C4-2B (cell line): ENCODE measurements around the gene UBTD1.

ENCODE experiments used
- H3K27ac ChIP-seq: fragments of 450-650 bp; 2 replicates; pipeline ENCODE4 v1.5.1; 2017
- ZFX ChIP-seq: fragments of 450-650 bp; IDR thresholded peaks from 2 replicates; pipeline ENCODE4 v1.6.1; 2017
- TF ChIP-seq, protein P1 (sequence below): fragments of 450-650 bp; conservative IDR thresholded peaks from 2 replicates; pipeline ENCODE4 v1.5.1; 2017; ENCODE audit warnings: mild to moderate bottlenecking

Gene UBTD1

DNA sequence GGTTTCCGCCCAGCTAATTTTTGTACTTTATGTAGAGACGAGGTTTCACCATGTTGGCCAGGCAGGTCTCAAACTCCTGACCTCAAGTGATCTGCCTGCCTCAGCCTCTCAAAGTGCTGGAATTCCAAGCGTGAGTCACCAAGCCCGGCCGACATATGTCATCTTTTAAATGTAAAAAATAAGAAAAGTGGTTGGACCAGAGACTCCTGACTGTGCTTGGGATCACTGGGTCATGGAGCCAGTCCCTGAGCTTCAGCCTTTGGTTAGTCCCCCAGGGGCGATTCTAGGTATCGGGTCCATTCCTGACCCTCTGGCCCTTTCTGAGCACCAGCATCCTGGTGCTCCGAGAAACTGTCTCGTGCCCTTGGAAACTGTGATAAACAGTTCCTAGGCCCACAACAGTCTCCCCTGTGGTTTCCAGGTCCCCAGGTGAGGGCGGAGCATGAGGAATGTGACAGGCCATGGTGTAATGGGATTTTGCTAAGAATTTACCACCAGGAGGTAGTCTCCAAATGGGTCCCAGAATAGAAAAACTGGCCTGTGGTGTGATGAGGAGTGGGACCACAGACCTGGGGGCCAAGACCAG is 32.8 kb downstream of the UBTD1 start:
- no peak overlapping the region for H3K27ac ChIP-seq
- no peak for TF ChIP-seq ZFX

DNA sequence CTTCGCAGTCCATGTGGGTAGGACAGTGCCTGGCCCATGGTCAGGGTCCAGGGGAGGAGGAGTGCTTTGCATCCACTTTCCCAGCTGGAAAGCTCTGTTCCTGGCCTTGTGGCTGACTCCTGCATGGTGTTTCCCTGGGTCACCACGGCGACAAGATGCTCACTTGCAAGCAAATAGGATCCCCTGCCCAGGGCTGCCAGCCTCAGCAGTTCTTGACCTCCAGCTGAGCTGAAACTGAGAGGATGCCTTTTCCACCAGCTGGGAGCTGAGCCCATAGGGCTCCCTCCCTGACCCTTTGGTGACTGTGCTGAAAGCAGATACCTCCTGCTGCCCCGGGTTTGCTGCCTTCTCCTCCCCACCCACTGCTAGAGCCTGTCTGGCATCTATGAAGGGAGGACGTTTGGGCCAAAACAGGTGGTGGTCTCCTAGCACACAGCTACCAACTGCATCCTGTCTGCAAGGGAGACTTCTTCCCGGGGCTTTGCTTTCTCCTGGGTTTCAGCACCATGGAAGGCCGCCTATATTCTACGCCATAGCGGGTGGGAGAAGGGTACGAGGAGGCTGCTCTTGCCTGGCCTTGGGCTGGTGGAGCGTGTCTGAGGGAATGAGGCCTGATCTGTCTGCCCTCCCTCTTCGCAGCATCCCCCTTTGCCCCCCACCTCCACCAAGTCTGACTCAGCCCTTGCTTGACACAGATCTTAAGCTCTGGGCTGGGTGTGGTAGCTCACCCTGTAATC is 34.4 kb downstream of the UBTD1 start:
- TF ChIP-seq, protein P1, sequence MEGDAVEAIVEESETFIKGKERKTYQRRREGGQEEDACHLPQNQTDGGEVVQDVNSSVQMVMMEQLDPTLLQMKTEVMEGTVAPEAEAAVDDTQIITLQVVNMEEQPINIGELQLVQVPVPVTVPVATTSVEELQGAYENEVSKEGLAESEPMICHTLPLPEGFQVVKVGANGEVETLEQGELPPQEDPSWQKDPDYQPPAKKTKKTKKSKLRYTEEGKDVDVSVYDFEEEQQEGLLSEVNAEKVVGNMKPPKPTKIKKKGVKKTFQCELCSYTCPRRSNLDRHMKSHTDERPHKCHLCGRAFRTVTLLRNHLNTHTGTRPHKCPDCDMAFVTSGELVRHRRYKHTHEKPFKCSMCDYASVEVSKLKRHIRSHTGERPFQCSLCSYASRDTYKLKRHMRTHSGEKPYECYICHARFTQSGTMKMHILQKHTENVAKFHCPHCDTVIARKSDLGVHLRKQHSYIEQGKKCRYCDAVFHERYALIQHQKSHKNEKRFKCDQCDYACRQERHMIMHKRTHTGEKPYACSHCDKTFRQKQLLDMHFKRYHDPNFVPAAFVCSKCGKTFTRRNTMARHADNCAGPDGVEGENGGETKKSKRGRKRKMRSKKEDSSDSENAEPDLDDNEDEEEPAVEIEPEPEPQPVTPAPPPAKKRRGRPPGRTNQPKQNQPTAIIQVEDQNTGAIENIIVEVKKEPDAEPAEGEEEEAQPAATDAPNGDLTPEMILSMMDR, result no peak
- TF ChIP-seq ZFX, result no peak
- no peak overlapping the region for H3K27ac ChIP-seq

DNA sequence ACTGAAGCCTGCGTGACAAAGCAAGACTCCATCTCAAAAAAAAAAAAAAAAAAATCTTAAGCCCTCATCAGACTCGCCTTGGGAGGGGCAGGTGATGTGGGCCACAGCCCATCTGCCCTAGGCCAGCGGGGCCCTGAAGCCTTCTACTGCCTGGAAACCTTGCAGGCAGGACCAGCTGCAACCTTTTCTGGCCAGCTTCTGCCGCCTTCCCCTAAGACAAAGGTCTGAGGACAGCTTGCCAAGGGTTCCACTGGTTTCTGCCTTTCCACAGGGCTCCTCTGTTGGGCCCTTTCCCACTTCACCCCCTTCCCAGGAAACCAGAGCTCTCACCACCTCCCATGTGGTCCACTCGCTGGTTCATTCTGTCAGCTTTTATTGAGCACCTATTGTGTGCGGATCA is 35.2 kb downstream of the UBTD1 start:
- no peak overlapping the region for H3K27ac ChIP-seq
- no peak for TF ChIP-seq ZFX
- TF ChIP-seq, protein P1, result no peak

DNA sequence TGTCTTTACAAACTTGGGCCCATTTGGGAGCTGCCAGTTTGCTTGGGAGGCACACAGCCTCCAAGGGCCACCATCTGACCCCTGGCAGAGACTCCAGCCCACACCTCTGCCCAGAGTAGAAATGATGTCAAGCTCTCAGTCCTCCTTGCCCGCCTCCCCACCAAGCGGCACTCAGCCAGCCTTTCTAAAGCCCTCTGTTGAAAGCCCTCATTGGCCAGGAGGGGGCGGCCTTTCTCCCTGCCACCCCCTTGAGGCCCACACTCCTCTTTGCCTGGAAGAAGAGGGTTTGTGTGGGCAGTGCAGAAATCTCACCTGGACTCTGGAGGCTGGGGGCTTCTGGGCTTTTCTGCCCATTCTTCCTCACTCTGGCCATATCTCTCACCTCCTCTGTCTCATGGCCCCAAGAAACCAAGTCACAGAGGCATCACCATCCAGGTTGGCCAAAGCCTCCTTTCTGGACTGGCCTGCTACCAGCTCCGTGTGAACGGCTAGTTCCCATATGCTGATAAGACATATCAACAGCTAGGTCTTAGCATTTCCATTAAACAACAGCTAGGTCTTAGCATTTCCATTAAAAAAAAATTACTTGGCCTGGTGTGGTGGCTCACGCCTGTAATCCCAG is 36.1 kb downstream of the UBTD1 start:
- TF ChIP-seq ZFX, result no peak
- TF ChIP-seq, protein P1, result peak; percentile 74
- no peak overlapping the region for H3K27ac ChIP-seq

DNA sequence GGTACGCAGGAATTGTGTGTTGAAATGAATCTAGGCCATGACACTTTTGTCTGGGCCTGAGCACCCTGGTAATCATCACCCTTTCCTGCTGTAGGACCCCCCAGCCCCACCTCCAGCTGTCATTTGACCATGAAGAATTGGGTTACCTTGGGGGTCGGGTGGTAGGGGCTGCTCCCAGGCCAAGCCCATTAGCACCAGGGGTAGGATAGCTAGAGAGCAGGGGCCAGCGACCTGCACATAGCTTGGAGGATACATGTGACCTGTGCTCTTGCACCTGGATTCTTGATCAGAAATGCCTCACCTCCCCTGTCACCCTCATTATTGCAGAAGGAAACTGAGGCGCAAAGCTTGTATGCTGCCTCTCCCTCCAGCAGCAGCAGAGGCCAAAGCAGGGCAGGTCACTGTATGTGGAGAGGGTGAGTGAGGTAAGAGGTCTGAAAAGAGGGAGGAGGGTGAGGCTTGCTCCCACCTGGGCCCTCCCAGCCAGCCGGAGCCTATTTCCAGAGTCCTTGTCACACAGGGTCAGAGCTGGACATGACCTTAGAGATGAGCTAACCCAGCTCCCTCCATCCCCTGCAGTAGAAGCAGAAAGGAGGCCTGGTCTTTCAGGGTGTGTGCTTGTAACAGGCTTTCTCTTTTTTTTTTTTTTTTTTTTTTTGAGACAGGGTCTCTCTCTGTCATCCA is 38.6 kb downstream of the UBTD1 start:
- TF ChIP-seq ZFX, result no peak
- TF ChIP-seq, protein P1, result no peak
- H3K27ac ChIP-seq, result no peak overlapping the region

DNA sequence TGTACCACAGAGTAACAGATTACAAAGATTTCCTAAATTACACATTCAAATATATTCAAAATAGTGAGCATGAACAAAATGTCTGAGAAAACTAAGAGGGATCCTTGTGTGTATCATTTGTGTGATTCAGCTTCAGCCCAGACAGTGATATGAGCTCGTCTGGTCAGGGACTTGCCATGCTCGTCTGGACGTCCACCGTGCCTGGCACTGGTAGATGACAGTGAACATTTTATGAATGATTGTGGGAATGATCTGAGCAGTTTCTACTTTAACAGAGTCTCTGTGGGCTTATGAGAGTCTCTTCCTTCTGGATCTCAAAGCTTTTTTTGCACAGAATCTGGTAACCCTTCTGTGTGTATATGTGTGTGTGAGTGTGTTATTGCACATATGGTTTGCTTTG is 39.7 kb downstream of the UBTD1 start:
- TF ChIP-seq, protein P1, result no peak
- TF ChIP-seq ZFX, result no peak
- no peak overlapping the region for H3K27ac ChIP-seq

DNA sequence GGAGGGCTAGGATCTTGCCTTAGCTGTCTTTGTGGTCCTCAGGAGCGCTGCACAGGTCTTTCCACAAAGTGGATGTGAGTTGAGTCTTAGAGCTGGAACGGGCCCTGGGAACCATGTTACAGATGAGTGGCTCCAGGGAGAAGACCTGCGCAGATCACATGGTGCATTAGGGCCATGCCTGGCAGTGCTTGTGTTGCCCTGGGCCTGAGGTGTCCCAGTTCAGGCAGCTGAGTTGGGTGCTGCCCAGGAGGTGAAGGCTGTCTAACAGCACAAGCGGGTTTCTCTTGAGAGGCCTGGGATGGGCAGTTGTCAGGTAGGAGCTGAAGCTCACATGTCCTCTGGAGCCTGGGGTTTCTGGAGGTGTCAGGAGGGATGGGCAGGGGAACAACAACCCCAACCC is 40.1 kb downstream of the UBTD1 start:
- no peak for TF ChIP-seq ZFX
- TF ChIP-seq, protein P1, result no peak
- no peak overlapping the region for H3K27ac ChIP-seq
